NB4 (cell line): ENCODE results near the gene ARHGAP28.

Experiments used
- POLR2A ChIP-seq: IDR thresholded peaks from 2 replicates; pipeline ENCODE4 v1.6.1; 2011; ENCODE audit warnings: mild to moderate bottlenecking; ENCODE audit not compliant: insufficient read length; ENCODE audit errors: extremely low read depth
- TF ChIP-seq, protein P1 (sequence below): IDR thresholded peaks from one replicate; pipeline ENCODE4 v1.5.1; 2012; ENCODE audit warnings: low read depth, low read length
- TF ChIP-seq, protein P2 (sequence below): IDR thresholded peaks from 2 replicates; pipeline ENCODE4 v1.6.1; 2011; ENCODE audit warnings: low read depth, low read length

DNA sequence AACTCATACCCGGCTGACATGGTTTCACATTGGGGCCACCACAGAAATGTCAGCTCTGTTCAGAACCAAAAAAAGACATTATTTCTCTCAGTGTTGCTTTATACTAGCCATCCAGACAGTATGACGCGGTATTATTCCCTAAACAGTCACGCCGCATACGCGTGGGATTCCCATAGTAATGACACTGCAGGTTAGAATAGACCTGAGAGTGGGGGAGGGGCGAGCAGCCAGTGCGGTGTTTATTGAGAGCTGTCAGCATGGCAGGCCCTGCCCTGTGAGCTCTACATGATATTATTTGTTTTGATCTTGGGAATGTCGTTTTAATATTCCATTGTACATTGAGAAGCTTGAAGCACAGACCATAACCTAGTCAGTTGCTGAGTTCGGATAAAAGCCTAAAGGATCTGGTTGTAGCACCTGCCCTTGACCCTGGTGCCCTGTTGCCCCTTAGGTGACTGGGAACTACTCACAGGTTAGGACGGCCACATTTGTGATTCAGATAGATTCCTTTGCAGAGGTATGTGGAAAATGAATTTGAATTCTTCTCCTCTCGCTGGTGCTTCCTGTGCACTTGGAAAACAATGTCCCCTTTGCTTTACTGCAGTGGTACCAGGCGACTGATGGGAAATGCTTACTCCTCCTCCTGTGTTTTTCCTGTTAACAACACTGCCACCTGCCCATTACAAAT is 150.1 kb downstream of the ARHGAP28 start:
- TF ChIP-seq, protein P1, sequence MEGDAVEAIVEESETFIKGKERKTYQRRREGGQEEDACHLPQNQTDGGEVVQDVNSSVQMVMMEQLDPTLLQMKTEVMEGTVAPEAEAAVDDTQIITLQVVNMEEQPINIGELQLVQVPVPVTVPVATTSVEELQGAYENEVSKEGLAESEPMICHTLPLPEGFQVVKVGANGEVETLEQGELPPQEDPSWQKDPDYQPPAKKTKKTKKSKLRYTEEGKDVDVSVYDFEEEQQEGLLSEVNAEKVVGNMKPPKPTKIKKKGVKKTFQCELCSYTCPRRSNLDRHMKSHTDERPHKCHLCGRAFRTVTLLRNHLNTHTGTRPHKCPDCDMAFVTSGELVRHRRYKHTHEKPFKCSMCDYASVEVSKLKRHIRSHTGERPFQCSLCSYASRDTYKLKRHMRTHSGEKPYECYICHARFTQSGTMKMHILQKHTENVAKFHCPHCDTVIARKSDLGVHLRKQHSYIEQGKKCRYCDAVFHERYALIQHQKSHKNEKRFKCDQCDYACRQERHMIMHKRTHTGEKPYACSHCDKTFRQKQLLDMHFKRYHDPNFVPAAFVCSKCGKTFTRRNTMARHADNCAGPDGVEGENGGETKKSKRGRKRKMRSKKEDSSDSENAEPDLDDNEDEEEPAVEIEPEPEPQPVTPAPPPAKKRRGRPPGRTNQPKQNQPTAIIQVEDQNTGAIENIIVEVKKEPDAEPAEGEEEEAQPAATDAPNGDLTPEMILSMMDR, result no peak
- no peak for TF ChIP-seq POLR2A
- TF ChIP-seq, protein P2, sequence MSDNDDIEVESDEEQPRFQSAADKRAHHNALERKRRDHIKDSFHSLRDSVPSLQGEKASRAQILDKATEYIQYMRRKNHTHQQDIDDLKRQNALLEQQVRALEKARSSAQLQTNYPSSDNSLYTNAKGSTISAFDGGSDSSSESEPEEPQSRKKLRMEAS, result no peak
